Stimulated activated CD8-positive, alpha-beta memory T cell treated with anti-CD3 and anti-CD28 coated beads, Interleukin-4, amount 100 ng/mL, for 1 hour (primary cell): ENCODE results near the gene VENTX.

Source experiments
- DNase-seq, 2 donors: peaks; one replicate each; pipeline ENCODE4 v3.0.0-alpha.2; 2020; ENCODE audit warnings: low read depth in 2 of 2, low spot score in 1 of 2

The VENTX gene

DNA sequence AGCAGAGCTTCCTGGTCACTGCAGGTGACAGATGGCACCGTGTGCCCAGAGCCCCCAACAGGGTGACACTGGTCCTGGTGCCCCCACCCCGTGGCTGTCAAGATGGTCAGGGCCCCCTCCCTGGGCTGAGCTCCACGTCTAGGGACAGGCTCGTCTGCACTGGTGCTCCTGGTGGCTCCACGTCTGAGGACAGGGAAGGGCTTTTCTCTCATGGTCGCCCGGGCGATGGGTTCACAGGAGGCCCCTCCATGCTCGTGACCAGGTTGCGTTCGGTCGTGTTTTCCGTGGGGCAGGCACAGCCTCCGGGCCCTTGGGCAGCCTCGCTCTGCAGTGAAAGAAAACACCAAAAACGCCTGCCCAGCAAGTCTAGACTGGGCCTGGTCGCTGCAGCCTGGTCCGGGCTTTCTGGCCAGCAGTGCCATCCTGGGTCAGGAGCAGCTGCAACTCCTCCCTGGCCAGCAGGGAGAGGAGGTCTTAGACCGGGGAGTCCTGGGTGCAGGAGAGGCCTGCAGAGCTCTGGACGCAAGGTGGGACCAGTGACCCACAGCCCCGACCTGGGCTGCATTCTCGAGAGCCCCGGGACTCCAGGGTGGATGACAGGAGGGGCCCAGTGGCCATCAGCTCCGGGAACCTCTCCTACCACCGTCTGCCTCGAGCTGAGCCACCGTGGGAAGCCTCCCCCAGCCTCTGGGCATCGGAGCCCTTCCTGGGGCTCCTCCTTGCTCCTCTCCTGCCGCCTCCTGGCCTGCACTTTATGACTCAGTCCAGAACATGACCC lies 35.5 kb upstream of the VENTX start:
- no peak for DNase-seq

DNA sequence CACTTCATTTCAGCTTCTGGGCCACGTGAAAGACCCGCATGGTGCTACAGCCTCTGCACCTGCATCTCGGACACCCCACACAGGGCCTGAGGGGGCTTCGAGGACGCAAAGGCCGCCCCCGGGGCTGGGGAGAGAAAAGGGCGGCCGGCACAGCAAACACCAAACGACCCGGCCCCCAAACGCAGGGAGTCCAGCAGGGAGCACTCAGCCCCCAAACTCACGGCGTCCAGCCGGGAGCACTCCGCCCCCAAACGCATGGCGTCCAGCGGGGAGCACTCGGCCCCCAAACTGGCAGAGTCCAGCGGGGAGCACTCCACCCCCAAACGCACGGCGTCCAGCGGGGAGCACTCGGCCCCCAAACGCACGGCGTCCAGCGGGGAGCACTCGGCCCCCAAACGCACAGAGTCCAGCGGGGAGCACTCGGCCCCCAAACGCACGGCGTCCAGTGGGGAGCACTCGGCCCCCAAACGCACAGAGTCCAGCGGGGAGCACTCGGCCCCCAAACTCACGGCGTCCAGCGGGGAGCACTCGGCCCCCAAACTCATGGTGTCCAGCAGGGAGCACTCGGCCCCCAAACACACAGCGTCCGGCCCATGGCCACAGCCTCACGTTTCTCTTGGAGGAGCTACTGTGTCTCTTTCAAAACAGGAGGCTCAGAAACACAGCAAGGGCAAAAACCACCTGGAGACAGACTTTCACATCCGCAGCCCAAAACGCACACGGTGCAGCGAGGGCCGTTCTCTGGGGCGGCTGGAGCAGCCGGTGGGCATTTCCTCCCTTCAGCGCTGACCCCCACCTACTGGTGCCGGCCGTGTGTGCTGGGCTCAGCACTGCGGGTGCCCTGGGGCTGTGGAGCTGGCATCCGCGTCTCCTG lies 34.6 kb upstream of the VENTX start:
- DNase-seq: no peak

DNA sequence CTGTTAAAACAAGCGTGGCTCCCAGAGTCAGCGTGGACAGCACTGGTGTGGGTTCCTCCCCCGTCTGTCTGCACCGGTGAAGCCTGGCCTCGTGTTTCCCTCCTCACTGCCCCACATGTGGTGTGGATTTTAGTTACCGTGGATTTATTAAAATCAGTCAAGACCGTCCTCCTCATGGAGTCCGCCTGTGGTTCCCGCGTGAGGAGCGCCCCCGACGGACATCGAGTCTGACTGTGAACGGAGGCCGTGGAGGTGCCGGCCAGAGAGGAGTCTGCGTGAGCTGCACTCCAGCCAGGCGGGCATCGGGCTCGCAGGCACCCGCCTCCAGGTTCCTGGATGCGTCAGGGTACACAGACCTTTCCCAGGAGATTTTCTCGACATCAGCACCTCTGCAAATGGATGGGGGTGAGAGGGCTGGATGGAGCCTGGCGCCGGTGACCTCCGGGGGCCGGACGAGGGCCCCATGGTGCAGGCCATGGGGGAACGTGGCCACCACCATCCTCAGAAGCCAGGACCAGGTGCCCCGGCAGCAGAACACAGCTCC lies 33.9 kb upstream of the VENTX start:
- no peak for DNase-seq

DNA sequence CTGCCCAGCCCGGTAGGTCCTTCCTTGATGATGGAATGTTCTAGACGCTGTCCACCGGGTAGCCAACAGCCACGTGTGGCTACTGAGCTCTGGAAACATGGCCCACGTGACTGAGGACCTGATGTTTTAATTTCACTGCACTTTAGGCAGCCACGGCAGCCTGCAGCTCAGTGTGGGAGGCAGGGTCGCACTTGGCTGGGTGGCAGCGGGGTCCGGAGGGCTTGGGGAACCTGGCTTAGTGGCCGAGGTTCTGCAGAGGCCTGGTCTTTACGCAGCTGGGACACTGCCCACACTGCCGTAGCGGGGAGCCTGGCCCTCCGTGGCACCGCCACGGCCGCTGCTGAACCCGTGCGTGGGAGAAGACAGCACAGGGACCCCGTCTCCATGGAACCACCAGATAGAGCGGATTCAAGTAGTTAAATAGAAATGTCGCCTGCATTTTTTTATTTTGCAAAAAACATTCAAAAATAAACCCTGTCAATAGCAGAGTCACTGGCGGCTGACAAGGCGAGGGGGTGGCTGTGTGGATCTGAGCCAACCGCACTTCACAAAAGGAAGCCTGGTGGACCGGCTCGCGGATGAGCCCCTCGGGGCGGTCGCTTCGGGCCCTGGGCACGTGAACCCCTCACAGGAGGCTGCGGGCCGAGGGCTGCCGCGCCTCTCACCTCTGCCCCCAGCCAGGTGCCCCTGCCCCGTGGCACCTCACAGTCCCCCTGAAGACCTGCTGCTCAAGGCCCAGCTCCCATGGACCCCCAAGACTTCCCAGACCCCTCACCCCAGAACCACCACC lies 33.2 kb upstream of the VENTX start:
- no peak for DNase-seq

DNA sequence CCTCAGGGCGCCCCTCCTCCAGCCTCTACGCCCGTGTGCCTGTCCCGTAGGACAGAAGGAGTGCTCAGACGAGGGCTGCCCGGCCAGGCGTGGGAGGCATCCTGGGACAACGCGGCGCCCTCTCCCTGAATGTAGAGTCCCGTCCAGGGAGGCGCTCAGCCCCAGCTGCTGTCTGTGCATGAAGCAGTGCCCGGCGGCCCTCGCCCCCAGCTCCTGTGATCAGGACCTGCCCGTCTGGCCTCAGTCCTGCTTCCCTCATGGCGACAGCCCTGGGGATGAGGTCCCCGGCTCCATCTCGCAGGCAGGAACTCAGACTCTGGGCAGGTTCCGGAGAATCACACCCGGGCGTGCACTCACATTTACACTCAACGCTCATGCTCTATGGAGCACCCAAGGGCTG lies 32.5 kb upstream of the VENTX start:
- no peak for DNase-seq

DNA sequence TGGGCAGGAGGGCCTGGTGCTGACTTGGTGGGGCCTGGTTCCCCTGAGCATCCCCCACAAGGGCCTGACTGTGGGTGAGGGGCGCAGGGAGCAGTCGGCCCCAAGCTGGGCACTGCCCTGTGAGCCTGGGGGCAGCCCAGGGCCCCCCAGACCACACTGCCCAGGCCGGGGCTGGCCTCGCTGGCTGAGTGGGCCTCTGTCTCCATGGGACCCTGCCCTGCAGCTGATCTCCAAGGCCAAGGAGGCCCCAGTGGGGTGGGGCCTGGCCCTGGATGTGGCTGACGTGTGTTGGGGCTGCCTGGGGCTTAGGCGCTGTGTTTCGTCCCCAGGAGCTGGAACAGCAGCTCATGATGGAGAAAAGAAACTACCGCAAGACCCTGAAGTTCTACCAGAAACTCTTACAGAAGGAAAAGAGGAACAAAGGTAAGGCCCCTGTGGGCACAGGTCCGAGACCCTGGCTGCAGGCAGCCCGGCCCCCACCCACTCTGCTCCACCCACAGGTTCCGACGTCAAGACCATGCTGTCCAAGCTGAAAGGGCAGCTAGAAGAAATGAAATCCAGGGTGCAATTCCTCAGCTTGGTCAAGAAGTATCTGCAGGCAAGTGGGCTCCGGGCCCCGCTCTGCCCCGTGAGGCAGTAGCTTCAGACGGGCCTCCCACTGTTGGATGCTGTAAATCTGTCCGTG lies 31.2 kb upstream of the VENTX start:
- DNase-seq: no peak

DNA sequence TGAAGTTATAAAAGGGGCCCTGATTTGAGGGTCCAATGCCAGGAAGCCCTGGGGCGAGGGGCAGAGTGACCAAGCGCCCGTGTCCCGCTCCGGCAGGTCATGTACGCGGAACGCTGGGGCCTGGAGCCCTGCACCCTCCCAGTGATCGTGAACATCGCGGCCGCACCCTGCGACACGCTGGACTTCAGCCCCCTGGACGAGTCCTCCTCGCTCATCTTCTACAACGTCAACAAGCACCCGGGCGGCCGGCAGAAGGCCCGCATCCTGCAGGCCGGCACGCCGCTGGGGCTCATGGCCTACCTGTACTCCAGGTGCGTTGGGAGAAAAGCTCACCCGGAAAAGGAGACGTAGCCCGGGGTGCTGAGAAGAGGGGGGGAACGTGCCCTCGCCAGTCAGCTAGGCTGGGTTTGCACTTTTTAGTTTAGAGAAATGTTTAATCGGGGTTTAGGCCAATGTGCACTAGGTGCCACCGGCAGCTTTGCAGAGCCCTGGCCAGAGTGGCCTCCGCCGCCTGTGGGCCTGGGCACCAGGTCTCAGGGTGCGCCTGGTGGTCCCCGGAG lies 30.5 kb upstream of the VENTX start:
- DNase-seq: no peak

DNA sequence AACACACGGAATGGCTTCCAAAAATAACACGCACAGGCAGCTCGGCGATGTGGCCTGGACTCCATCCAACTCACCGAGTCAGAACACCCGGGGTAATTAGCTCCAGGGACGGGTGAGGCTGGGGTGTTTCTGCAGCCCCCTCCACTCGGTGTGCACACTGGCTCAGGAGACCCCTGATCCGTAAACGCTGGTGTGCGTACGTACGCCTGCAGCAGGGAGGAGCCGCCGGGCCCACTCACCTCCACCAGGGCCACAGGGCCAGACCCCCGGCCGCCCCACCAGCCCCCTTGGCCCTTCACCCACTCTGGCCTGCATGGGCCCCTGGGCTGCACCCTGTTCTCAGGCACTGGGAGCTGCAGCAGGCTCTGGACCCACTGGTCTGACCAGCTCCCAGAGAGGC lies 30.0 kb upstream of the VENTX start:
- DNase-seq: no peak

DNA sequence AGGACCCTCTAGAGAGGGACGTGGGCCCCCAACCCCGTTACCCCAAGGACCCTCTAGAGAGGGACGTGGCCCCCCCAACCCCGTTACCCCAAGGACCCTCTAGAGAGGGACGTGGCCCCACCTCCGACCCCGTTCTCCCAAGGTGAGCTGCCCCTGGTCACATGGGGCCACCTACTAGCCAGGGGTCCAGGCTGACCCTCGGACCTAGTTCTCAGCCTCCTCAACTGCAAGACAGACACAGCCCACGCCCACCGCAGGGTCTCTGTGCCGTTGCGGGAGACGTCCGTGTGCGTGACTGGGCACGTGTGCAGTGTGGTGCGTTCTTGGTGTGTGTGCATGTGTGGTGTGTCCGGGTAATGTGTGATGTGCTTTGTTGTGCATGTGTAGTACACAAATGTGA lies 29.2 kb upstream of the VENTX start:
- no peak for DNase-seq

DNA sequence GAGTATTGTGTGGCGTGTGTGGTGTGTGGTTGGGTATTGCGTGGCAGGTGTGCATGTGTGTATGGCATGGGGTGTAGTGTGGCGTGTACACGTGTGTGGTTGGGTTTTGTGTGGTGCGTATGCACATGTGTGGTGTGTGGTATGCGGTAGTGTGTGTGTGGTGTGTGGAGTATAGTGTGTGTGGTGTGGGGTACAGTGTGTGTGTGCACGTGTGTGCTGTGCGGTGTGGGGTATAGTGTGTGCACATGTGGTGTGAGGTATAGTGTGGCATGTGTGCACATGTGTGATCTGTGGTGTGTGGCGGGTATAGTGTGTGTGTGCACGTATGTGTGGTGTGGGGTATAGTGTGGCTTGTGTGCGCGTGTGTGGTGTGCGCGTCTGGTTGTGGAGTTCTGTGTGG lies 28.5 kb upstream of the VENTX start:
- no peak for DNase-seq

DNA sequence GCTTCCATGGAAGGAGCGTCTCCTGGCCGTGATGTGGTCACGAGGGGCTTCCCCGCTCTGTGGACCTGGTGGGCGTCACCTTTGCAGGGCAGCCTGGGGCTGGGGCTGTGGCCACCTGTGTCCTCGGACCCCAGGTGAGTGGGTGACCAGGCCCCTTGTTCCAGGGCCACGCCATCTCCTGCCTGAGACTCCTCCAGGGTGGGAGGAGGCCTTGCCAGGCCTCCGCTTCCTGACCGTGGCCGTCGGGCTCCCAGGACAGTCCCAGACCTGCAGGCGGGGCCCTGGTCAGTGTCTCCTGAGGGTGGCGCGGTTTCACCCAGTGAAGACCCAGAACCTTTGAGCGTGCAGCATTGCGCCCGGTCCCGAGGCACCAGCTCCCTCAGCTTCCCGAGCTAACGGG lies 28.0 kb upstream of the VENTX start:
- DNase-seq: no peak

DNA sequence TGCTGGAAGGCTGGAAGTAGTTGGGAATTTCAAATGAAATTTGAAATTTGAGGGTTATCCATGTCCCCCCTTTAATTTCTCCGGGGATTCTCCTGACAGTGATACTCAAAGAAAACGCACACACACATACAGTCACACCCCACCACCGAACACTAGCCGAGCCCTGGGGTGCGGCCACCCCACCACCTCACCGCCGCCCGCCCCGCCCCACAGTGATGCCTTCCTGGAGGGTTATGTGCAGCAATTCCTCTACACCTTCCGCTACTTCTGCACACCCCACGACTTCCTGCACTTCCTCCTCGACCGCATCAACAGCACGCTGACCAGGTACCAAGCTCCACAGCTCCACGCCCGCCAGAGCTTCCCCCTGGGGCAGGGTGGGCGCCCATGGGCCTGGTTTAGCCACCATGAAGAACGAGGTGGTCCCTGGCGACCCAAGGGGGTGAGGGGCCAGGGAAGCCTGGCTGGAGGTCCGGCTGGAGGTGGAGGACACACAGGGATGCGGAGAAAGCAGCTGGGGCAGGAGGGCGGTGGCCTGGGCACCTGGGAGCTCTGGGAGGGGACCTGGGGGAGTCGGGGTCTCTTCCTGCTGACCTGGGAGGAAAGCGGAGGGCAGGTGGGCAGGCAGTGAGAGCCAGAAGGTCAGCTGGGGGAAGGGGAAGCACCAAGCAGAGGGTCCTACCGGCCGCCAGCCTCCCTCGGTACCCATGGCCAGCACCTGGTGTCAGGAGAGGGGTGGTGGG lies 27.1 kb upstream of the VENTX start:
- DNase-seq: no peak

DNA sequence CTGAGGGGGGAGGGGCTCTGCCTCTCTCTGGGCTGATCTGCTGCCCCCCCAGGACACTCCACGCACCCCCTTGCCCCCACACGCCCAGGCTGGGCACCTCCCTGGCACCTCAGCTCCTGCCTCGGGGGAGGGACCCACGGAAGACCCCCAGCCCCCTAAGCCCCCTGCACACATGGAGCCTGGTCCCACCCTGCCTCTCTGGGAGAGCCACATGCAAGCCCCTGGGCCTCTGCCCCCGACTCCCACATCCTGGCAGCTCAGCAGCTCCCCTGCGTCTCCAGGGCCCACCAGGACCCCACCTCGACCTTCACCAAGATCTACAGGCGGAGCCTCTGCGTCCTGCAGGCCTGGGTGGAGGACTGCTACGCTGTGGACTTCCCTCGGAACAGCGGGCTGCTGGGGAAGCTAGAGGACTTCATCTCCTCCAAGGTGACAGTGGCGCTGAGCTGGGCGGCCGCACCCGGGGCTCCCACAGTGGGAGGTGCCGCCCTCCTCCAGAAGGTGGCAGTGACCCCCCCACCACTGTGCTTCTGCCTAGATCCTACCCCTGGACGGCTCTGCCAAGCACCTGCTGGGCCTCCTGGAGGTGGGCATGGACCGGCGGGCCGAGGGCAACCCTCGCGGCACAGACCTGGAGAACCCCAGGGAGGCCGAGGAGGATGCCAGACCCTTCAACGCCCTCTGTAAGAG lies 26.4 kb upstream of the VENTX start:
- no peak for DNase-seq

DNA sequence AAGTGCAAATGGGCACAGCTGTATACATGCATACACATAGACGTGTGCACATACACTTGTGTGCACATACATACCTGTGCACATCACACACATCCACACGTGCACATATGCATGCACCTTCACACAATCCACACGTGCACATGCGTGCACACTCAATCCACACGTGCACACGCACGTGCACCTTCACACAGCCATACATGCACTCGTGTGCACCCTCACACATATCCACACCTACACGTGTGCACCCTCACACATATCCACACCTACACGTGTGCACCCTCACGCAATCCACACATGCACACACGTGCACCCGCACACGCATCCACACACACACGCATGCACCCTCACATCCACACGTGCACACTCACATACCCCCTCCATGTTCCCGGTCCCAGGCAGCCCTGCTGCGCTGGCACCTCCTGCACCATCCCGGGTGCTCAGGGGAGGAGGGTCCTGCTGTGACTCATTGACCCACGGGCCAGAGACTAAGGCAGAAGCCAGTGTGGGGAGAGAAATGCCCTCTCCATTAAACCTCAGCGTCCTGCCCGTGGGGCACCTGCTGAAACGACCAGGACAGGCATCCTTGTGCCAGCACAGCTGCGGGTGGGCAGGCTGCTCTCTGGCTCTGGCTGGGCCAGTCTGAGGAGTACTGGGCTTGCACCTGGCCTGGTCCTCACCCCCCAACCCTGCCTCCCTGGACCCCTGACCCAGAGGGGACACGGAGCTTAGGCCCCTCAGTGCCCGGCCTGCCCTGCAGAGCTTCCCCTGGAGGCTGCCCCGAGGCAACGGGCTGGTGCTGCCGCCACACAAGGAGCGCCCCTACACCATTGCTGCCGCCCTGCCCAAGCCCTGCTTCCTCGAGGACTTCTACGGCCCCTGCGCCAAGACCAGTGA lies 25.4 kb upstream of the VENTX start:
- no peak for DNase-seq

DNA sequence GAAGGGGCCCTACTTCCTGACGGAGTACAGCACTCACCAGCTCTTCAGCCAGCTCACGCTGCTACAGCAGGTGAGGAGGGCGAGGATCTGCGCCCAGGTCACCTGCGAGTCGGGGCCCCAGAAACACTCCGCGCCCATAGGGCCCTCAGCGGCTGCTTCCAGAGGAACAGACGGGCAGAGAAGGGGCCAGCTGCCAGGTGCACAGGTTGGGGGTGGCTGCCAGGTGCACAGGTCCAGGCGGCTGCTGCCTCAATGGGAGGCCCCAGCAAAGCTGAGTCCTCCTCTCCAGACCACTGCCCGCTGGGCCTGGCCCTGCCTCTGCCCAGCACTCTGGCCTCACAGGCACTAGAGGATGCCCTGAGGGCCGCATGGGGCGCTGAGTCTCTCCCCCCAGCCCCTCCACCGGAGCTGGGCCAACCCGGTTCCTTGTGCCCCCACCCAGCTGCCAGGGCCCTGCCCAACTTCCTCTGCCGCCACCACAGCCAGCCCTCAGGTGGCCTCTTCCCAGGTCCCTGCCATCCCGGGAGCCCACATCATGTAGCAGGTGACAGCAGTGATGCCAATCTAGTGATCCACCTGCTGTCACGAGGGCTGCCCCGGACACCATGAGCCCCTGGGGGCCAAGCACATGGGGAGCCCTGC lies 24.7 kb upstream of the VENTX start:
- DNase-seq: no peak

DNA sequence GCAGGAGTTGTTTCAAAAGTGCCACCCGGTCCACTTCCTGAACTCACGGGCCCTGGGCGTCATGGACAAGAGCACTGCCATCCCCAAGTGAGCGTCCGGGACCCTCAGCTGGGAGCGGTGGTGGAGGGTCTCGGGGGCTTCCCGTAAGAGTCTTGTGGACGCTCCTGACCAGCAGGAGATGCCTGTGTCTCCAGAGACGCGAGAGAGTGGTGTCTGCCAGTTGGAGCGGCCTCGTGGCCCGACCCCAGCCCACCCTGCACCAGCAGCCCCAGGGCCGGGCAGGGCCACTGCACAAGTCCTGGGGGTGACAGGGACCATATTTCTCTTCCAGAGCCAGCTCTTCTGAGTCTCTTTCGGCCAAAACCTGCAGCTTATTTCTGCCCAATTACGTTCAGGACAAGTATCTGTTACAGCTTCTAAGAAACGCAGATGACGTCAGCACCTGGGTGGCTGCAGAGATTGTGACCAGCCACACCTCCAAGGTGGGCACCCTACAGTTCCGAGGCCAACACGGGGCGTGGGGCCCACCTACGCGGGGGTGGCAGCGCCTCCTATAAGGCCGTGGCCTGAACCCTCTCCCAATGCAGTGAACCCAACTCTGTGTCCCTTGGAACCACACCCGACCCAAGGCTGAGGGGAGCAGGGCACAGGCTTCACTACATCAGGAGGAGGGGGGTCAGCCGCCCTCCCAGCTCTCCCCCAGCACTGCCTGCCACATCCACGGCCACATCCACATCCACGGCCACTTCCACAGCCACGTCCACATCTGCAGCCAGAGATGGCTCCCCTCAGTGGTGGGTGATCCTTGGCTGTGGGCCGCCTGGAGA lies 23.8 kb upstream of the VENTX start:
- DNase-seq: no peak
